ENCODE measurements around the gene CAPRIN2.

Gene CAPRIN2

GRCh38 chr12:30782316-30783173 is 27.8 kb upstream of the CAPRIN2 start:
- TF ChIP-seq CTCF (IDR thresholded peaks at IDR 0.05; ENCODE audit: low read depth, low read length), result no peak
- no peak for DNase-seq (ENCODE audit: extremely low read depth, low read depth)

DNA sequence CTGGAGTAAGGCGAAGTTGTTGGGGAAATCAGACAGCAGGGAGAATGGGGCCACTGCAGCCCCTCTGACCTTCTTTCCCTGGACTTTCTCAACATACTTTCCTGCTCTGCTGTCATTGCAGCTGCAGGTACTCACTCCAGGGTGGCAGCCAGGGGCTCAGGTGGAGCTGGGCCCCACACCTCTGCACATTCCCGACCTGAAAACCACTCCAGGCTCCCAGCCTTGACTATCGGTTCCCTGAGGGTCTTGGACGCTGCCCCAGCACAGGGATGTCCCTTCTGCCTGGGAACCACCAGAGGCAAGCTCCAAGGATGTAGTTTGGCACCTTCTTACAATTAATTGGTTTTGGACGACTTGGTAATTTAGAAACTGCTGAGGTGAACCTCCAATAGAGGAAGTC is 24.8 kb upstream of the CAPRIN2 start:
- no peak for TF ChIP-seq CTCF (IDR thresholded peaks at IDR 0.05; ENCODE audit: low read depth, low read length)
- DNase-seq (ENCODE audit: extremely low read depth, low read depth), result no peak

DNA sequence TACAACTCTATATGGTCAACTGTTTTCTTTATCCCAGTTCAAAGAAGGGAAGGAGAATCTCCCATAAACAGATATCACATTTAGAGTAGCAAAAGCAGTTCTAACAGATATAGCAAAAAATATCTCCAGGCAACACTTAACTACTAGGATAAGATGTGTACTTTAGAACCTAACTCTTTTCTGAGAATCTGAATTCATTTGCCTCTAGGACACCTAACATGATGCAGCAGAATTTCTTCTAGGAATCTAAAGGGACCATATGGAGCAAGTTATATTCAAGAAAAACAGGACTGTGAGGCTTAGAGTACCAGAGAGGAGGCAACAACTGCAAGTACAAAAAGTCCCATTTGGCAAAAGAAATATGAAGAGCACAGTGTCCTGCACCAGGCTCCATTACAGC is 24.4 kb upstream of the CAPRIN2 start:
- TF ChIP-seq CTCF (IDR thresholded peaks at IDR 0.05; ENCODE audit: low read depth, low read length), result no peak
- DNase-seq (ENCODE audit: extremely low read depth, low read depth), result no peak

GRCh38 chr12:30774599-30774998 is 19.8 kb upstream of the CAPRIN2 start:
- no peak for DNase-seq (ENCODE audit: extremely low read depth, low read depth)
- TF ChIP-seq CTCF (IDR thresholded peaks at IDR 0.05; ENCODE audit: low read depth, low read length), result no peak

DNA sequence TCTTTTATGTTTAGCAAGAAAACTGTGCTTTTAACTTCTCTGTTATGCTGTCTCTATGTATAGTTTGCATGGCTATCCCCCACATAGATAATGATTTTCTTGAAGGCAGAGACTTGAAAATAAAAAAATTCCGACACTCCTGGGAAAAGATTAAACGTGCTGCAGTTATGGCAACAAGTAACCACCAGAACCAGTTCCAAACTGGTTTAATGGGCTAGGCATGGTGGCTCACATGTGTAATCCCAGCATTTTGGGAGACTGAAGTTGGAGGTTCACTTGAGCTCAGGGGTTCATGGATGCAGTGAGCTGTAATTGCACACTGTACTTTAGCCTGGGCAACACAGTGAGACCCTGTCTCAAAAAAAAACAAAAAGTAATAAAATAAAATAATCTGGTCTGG is 15.1 kb upstream of the CAPRIN2 start:
- DNase-seq (ENCODE audit: extremely low read depth, low read depth), result no peak
- no peak for TF ChIP-seq CTCF (IDR thresholded peaks at IDR 0.05; ENCODE audit: low read depth, low read length)

DNA sequence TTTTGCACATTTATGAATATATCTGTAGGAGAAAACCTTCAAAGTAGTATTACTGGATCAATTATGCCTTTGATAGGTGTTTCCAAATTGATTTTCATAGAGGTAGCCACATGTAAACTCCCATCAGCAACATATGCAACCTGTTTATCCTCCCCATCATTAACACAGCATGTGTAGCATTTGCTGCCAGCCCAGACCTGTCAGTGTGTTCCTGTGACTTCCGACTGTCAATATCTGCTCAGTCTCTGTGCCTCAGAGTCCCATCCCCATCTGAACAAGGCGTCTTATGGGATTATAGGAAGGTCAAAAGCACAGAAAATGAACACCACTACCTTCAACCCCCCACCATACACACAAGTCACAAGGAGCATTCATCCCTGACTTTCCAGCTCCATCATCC is 9.5 kb upstream of the CAPRIN2 start:
- no peak for TF ChIP-seq CTCF (IDR thresholded peaks at IDR 0.05; ENCODE audit: low read depth, low read length)
- DNase-seq (ENCODE audit: extremely low read depth, low read depth), result no peak

DNA sequence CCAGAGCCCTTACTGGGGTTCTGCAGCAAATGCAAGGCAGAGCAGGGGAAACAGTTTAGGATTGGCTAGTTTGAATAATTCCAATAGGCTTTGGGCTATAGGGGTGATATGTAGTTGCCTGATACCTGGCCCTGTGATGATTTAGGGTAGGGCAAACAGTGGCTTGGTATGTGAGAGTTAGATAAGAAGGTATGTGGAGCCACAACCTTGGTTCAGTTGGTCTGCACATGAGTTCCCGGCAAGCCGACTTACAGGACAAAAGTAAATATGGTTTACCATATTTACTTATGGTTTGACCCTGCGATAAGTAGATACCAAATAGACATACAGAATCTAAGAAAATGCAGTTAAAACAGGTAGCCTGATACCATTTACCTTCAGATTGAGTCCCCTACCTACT is 8.3 kb upstream of the CAPRIN2 start:
- TF ChIP-seq CTCF (IDR thresholded peaks at IDR 0.05; ENCODE audit: low read depth, low read length), result no peak
- DNase-seq (ENCODE audit: extremely low read depth, low read depth), result no peak

All from AG09319 (cell line).